ENCODE data around the gene GCNA. TPM values are rescaled to one million over a fixed set of nuclear protein-coding genes. Genes with fewer than 3 reads are reported as not detected.
"Not testable (repeated sequence)": the region's sequence is repeated elsewhere in the genome, so short reads cannot be mapped to it uniquely, and the experiment has no call there.

Gene GCNA
- total RNA-seq, 1 experiment from 2014 or later = 2.9 TPM

DNA sequence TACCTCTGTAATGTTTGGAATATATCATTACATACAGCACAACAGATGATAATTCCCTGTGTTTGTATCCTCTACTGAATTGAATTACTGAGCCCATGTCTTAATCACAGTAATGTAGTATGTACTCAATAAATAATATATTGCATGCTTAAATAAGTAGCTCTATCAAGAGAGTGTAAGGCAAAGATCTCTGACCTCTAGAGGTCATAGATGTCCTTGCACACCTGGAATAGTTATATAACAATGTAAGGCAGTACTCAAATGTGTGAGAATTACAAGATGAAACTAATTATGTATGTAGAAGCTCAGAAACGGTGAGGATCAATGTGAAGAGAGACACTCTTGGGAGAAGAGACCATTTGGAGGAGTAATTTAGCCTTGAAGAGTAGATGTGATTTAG, 14.3 kb upstream of the GCNA start:
- DNase-seq (no peak), ATAC-seq (no peak)
- H3K36me3 ChIP-seq (ENCODE audit: low read depth, low read length) = peaks cover 78% of the 10 kb centered on the region
- H4K20me1 ChIP-seq (ENCODE audit: low read length) = no peaks in the 10 kb centered on the region; the same call in 1 of the 2 replicates
- no peaks in the 10 kb centered on the region for H3K27me3 ChIP-seq (ENCODE audit: low read length)
- H3K79me2 ChIP-seq (ENCODE audit: low read length) = no peaks in the 10 kb centered on the region
- H3K4me2 ChIP-seq (ENCODE audit: low read length) = no peak overlapping the region
- no peak overlapping the region for H3K9ac ChIP-seq (ENCODE audit: low read length)
- H3K4me1 ChIP-seq (ENCODE audit: insufficient read depth, low read length) = peaks cover 14% of the 10 kb centered on the region
- no peak overlapping the region for H3K4me3 ChIP-seq (ENCODE audit: low read length)
- TF ChIP-seq EZH2 (IDR thresholded peaks at IDR 0.05; ENCODE audit: low read length, unreplicated experiment) (no peak), EZH2phosphoT487 (IDR thresholded peaks at IDR 0.05; ENCODE audit: borderline replicate concordance, low read length) (no peak), CTCF (conservative IDR thresholded peaks at IDR 0.05; ENCODE audit: low read depth, low read length) (no peak)
- ChIA-PET POLR2A (ENCODE audit: unreplicated experiment) (no interaction called here), CTCF (no interaction called here)
- no TSS peak for BruUV-seq (replicated peaks)
- H3F3A ChIP-seq (ENCODE audit: low read length, unreplicated experiment) = peaks cover 9% of the 10 kb centered on the region
- no peaks in the 10 kb centered on the region for H3K9me2 ChIP-seq (replicated peaks; ENCODE audit: low read length)
- H3K27ac ChIP-seq (ENCODE audit: low read length) = no peak overlapping the region
- H2AFZ ChIP-seq (ENCODE audit: low read length) = no peak overlapping the region
- no peaks in the 10 kb centered on the region for H3K9me3 ChIP-seq (ENCODE audit: low read length)
- intact Hi-C loops (cut with micrococcal nuclease) = no loop called here

DNA sequence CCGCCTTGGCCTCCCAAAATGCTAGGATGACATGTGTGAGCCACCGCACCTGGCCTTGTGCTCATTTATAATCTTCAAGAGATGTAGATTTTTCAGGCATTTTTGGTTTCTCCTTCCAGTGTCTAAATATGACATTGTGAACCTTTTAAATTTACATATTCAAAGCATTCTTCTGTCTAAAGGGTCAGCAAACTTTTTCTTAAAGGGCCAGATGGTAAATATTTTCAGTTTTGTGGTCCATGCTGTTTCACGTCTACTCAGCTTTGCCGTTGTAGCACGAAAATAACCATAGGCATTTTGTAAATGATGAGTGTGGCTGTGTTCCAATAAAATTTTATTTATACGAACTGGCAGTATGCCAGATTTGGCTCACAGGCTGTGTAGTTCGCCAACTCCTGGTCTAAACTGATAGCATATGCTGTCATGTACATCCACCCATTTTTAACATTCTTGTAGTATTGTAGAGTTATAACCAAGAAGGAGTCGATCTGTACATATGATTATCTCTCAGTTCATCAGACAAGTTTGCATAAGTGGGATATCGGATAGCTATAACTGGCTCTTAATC, 12.7 kb upstream of the GCNA start:
- Histone ChIP-seq H3K9me2 (replicated peaks; ENCODE audit: low read length) (no peaks in the 10 kb centered on the region), H3K4me2 (ENCODE audit: low read length) (no peak overlapping the region), H3K9me3 (ENCODE audit: low read length) (no peaks in the 10 kb centered on the region), H2AFZ (ENCODE audit: low read length) (no peak overlapping the region), H3F3A (ENCODE audit: low read length, unreplicated experiment) (peaks cover 5% of the 10 kb centered on the region), H3K9ac (ENCODE audit: low read length) (no peak overlapping the region), H3K36me3 (ENCODE audit: low read depth, low read length) (peaks cover 78% of the 10 kb centered on the region), H3K79me2 (ENCODE audit: low read length) (no peaks in the 10 kb centered on the region), H3K4me3 (ENCODE audit: low read length) (no peak overlapping the region), H4K20me1 (ENCODE audit: low read length) (no peaks in the 10 kb centered on the region), H3K27me3 (ENCODE audit: low read length) (no peaks in the 10 kb centered on the region), H3K27ac (ENCODE audit: low read length) (no peak overlapping the region), H3K4me1 (ENCODE audit: insufficient read depth, low read length) (no peaks in the 10 kb centered on the region)
- ChIA-PET CTCF (no interaction called here), POLR2A (ENCODE audit: unreplicated experiment) (no interaction called here)
- intact Hi-C loops (cut with micrococcal nuclease) = no loop called here
- BruUV-seq (replicated peaks) = no TSS peak
- no peak for TF ChIP-seq EZH2phosphoT487 (IDR thresholded peaks at IDR 0.05; ENCODE audit: borderline replicate concordance, low read length)
- DNase-seq (no peak), ATAC-seq (no peak)

DNA sequence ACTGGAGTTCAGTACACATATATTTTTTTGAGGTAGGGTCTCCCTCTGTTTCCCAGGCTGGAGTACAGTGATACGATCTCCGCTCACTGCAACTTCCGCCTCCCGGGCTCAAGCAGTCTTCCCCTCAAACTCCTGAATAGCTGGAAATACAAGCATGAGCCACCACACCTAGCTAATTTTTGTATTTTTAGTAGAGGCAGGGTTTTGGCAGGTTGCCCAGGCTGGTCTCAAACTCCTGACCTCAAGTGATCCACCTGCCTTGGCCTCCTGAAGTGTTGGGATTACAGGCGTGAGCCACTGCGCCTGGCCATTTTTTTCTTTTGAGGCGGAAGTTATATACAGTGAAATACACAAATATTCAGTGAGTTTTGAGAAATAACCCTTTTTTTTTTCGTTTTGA, 6.8 kb upstream of the GCNA start:
- POLR2A ChIA-PET (ENCODE audit: unreplicated experiment); CTCF ChIA-PET; H3K4me2 ChIP-seq (ENCODE audit: low read length); DNase-seq; H3F3A ChIP-seq (ENCODE audit: low read length, unreplicated experiment); H3K27me3 ChIP-seq (ENCODE audit: low read length); H2AFZ ChIP-seq (ENCODE audit: low read length); H3K9ac ChIP-seq (ENCODE audit: low read length); H3K9me2 ChIP-seq (replicated peaks; ENCODE audit: low read length); H3K79me2 ChIP-seq (ENCODE audit: low read length); H3K4me1 ChIP-seq (ENCODE audit: insufficient read depth, low read length); ATAC-seq; intact Hi-C loops (cut with micrococcal nuclease); H3K27ac ChIP-seq (ENCODE audit: low read length); H3K9me3 ChIP-seq (ENCODE audit: low read length); H4K20me1 ChIP-seq (ENCODE audit: low read length); BruUV-seq (replicated peaks); H3K4me3 ChIP-seq (ENCODE audit: low read length): not testable (repeated sequence)
- H3K36me3 ChIP-seq (ENCODE audit: low read depth, low read length) = peaks cover 75% of the 10 kb centered on the region

DNA sequence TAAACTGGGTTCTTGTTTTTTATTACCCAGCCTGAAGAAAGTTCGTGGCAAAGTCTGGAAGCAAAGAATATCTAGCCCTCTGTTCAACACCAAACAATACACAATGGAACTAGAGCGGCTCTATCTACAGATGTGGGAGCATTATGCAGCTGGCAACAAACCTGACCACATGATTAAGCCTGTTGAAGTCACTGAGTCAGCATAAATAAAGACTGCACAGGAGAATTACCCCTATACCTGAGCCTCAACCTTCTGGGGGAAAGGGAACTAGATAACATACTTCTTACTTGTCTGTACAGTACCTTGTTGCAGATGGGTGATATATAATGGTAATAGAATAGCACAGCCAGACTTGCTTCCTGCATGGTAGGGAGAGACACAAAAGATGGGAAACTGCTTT, 4.6 kb upstream of the GCNA start:
- CTCF ChIA-PET = no interaction called here
- BruUV-seq (replicated peaks) = no TSS peak
- H3F3A ChIP-seq (ENCODE audit: low read length, unreplicated experiment) = no peaks in the 10 kb centered on the region
- no peaks in the 10 kb centered on the region; the same call in 1 of the 2 replicates for H4K20me1 ChIP-seq (ENCODE audit: low read length)
- H3K9me3 ChIP-seq (ENCODE audit: low read length) = no peaks in the 10 kb centered on the region
- H3K79me2 ChIP-seq (ENCODE audit: low read length) = no peaks in the 10 kb centered on the region
- ATAC-seq = no peak; the same call in 1 of the 2 replicates
- no peak overlapping the region for H3K4me3 ChIP-seq (ENCODE audit: low read length)
- no peaks in the 10 kb centered on the region for H3K9me2 ChIP-seq (replicated peaks; ENCODE audit: low read length)
- no peak overlapping the region for H3K4me2 ChIP-seq (ENCODE audit: low read length)
- no peak for DNase-seq
- no peak overlapping the region for H3K27ac ChIP-seq (ENCODE audit: low read length)
- TF ChIP-seq EZH2 (IDR thresholded peaks at IDR 0.05; ENCODE audit: low read length, unreplicated experiment) (no peak), EZH2phosphoT487 (IDR thresholded peaks at IDR 0.05; ENCODE audit: borderline replicate concordance, low read length) (no peak), CTCF (conservative IDR thresholded peaks at IDR 0.05; ENCODE audit: low read depth, low read length) (no peak)
- intact Hi-C loops (cut with micrococcal nuclease) = no loop called here
- POLR2A ChIA-PET (ENCODE audit: unreplicated experiment) = no interaction called here
- H3K27me3 ChIP-seq (ENCODE audit: low read length) = no peaks in the 10 kb centered on the region
- peaks cover 55% of the 10 kb centered on the region for H3K36me3 ChIP-seq (ENCODE audit: low read depth, low read length)
- H3K9ac ChIP-seq (ENCODE audit: low read length) = no peak overlapping the region
- peaks cover 10% of the 10 kb centered on the region; the same call in 1 of the 2 replicates for H3K4me1 ChIP-seq (ENCODE audit: insufficient read depth, low read length)
- no peak overlapping the region for H2AFZ ChIP-seq (ENCODE audit: low read length)

Measured in PC-3 (cell line).